Stomach (tissue), 9 donors: ENCODE data around the gene SEMA5A. TPM values are rescaled to one million over a fixed set of nuclear protein-coding genes. Genes with fewer than 3 reads are reported as not detected.

Experiments used
- DNase-seq, 2 donors: peaks; one replicate each; pipeline versions ENCODE4 v3.0.0 to v3.0.0-alpha.2; 2013 to 2019
- H3K27ac ChIP-seq, 5 donors: fragments of 200-600 bp in 4 of 5; sonication (generic) in 4 of 5; one replicate each; pipeline ENCODE4 v1.5.1; 2013 to 2019; ENCODE audit warnings: mild to moderate bottlenecking in 1 of 5, moderate library complexity in 1 of 5
- H3K27me3 ChIP-seq, 3 donors: fragments of 200-600 bp; sonication (generic); one replicate each; pipeline ENCODE4 v1.5.1; 2017 to 2019; ENCODE audit warnings: mixed run types in 1 of 3
- H3K36me3 ChIP-seq, 4 donors: fragments of 200-600 bp; sonication (generic); 1 replicate in 3 of 4; 2 replicates in 1 of 4; pipeline ENCODE4 v1.5.1; 2016 to 2019
- H3K4me1 ChIP-seq, 4 donors: fragments of 200-600 bp; sonication (generic); one replicate each; pipeline ENCODE4 v1.5.1; 2016 to 2019
- H3K4me3 ChIP-seq, 4 donors: fragments of 200-600 bp; sonication (generic) in 3 of 4; one replicate each; pipeline ENCODE4 v1.5.1; 2016 to 2019; ENCODE audit warnings: mild to moderate bottlenecking in 1 of 4
- H3K9me3 ChIP-seq, 4 donors: fragments of 200-600 bp; sonication (generic); one replicate each; pipeline ENCODE4 v1.5.1; 2016 to 2019
- EP300 ChIP-seq: sonication (generic); formaldehyde crosslinking; IDR thresholded peaks from one replicate; pipeline ENCODE4 v1.6.1; 2017; ENCODE audit warnings: antibody characterized with exemption
- POLR2A ChIP-seq, 4 donors: fragments of 450-650 bp; IDR thresholded peaks; one replicate each; pipeline ENCODE4 v1.6.1; 2016; ENCODE audit warnings: antibody characterized with exemption in 4 of 4, control low read depth in 2 of 4, mild to moderate bottlenecking in 1 of 4, moderate library complexity in 1 of 4
- POLR2AphosphoS5 ChIP-seq, 3 donors: sonication (generic); formaldehyde crosslinking; IDR thresholded peaks; one replicate each; pipeline ENCODE4 v1.6.1; 2016; ENCODE audit warnings: antibody characterized with exemption in 3 of 3
- WGBS, 5 donors: extraction: QIAGEN DNeasy Blood & Tissue Kit in 3 of 5; methylation state at CpG; one replicate each; pipeline versions ENCODE4 v1.1.5 to v1.1.7; 2013 to 2018; 5-methylcytosine and 5-hydroxymethylcytosine counted together
- intact Hi-C: fragments of 100-400 bp; cut with DNase I; formaldehyde crosslinking; loops from one replicate; pipeline ENCODE4 v1.15.1; 2023; ENCODE audit warnings: low total_unique reads
- polyA plus RNA-seq, 3 donors: library from polyadenylated mRNA; stranded (reverse); fragments of 200-250 nt; gene quantifications; one replicate each; pipeline ENCODE4 v1.2.3, GENCODE V29; 2013
- total RNA-seq, 5 donors: library from RNA; depleted of rRNA; stranded (reverse); fragments of >200 nt; gene quantifications; one replicate each; pipeline versions ENCODE4 v1.1.0 to v1.2.3, GENCODE V29; 2014 to 2016
- TF ChIP-seq, protein P1 (sequence below), 7 experiments: fragments of 450-650 bp in 4 of 7; fragments of 200-600 bp in 3 of 7; sonication (generic) in 3 of 7; IDR thresholded peaks; one replicate each; pipeline ENCODE4 v1.5.1; 2016 to 2019; ENCODE audit warnings: antibody characterized with exemption in 7 of 7, control low read depth in 2 of 7, mild to moderate bottlenecking in 1 of 7
- donor health status: healthy with polysubstance abuse.
- donor health status: Bipolar disorder and iron deficiency.
- donor health status: healthy.

SEMA5A gene
- total and polyA plus RNA-seq, 8 donors, result 0.62 to 26.4 (median 3.2) TPM

DNA sequence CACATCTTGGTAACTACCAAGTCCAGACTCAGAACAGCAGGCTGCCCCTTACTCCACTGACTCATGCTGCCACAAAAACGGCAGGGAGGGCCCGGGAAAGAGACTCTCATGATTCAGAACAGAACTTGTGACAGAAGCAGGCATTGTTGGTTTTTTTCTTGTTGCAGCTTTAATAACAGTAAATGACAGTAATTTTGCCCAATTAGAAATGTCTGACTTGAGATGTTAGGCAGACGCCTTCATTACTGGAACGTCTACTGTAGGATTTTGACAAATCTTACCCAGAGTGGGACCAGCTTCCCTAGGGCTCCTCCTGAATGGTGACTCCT lies 77.9 kb downstream of the SEMA5A start:
- no peaks in the 10 kb centered on the region for H3K36me3 ChIP-seq
- no peak overlapping the region for H3K4me3 ChIP-seq
- no peaks in the 10 kb centered on the region for H3K4me1 ChIP-seq
- no peaks in the 10 kb centered on the region for H3K9me3 ChIP-seq
- WGBS, 5 donors, result 50 to 74% (median 63%) methylated on average over 4 of the region's 4 CpGs
- TF ChIP-seq EP300, result no peak
- TF ChIP-seq, protein P1, sequence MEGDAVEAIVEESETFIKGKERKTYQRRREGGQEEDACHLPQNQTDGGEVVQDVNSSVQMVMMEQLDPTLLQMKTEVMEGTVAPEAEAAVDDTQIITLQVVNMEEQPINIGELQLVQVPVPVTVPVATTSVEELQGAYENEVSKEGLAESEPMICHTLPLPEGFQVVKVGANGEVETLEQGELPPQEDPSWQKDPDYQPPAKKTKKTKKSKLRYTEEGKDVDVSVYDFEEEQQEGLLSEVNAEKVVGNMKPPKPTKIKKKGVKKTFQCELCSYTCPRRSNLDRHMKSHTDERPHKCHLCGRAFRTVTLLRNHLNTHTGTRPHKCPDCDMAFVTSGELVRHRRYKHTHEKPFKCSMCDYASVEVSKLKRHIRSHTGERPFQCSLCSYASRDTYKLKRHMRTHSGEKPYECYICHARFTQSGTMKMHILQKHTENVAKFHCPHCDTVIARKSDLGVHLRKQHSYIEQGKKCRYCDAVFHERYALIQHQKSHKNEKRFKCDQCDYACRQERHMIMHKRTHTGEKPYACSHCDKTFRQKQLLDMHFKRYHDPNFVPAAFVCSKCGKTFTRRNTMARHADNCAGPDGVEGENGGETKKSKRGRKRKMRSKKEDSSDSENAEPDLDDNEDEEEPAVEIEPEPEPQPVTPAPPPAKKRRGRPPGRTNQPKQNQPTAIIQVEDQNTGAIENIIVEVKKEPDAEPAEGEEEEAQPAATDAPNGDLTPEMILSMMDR (IDR thresholded peaks at IDR 0.05), result no peak
- intact Hi-C loops, result no loop called here
- H3K27ac ChIP-seq, result peak overlapping the region in 1 of 5 donors; percentile 42
- peak in 1 of 2 donors; percentile 51 for DNase-seq
- H3K27me3 ChIP-seq, result no peaks in the 10 kb centered on the region

DNA sequence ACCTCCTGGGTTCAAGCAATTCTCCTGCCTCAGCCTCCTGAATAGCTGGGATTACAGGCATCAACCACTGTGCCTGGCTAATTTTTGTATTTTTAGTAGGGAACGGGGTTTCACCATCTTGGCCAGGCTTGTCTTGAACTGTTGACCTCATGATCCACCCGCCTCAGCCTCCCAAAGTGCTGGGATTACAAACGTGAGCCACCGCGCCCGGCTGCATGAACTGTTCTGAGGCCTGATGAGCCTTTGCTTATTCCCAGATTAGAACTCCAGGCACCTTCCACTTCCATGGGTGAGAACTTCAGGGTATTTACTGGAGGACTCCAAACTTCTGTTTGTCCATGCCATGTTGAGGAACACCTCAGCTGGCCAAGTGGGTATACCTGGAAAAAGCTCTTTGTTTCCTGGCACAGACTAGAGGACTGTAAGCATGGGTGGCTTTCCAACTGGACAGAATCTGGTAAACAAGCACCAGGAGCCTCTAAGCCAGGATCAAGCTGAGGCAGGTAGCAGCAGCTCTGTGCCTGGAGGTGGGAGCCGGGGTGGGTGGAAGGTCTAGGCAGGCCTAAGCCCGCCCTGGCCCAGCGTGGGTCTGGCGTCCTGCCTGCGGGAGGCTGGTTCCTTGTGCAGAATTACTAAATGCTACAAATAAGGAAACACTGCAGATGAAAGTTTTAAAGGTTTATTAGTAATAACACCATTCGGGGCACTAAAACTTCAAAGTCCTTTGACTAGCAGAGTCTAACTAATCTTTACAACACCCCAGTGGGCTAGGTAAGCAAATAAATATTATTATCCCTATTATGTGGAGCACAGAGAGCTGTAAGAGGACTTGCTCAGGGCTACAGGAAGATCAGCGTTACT lies 78.4 kb downstream of the SEMA5A start:
- 71 to 86% (median 84%) methylated on average over 13 of the region's 13 CpGs for WGBS, 5 donors
- TF ChIP-seq POLR2AphosphoS5 (IDR thresholded peaks at IDR 0.05) (no peak), POLR2A (IDR thresholded peaks at IDR 0.05) (no peak), EP300 (no peak)
- TF ChIP-seq, protein P1 (IDR thresholded peaks at IDR 0.05), result no peak
- H3K27ac ChIP-seq, result peak overlapping the region in 1 of 5 donors; percentile 42

DNA sequence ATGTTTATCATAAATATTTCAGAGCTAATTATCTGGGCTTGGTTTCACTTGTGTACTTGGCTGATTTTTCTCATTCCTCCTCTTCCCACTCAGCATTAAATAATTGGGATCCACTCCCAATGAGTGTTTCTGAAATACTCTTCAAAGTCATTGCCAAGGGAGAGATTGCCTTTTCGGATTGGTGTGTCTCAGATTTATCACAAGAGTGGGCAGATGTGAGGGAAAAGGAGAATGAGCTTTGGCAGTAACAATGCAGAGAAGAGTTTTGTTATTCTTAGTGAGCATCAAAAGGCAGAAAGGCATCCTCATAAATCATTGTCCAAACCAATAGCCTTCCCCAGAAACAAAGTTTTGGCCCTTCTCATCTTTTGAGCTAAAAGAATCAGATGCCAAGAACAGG lies 79.2 kb downstream of the SEMA5A start:
- Histone ChIP-seq H3K4me3 (no peak overlapping the region), H3K27me3 (no peaks in the 10 kb centered on the region), H3K9me3 (no peaks in the 10 kb centered on the region), H3K4me1 (no peaks in the 10 kb centered on the region), H3K36me3 (no peaks in the 10 kb centered on the region), H3K27ac (no peak overlapping the region)
- intact Hi-C loops, result no loop called here
- WGBS, 5 donors, result 56 to 68% (median 63%) methylated on average over 1 of the region's 1 CpG
- peak in 1 of 2 donors; percentile 25 for DNase-seq
- TF ChIP-seq POLR2AphosphoS5 (IDR thresholded peaks at IDR 0.05) (no peak), EP300 (no peak), POLR2A (IDR thresholded peaks at IDR 0.05) (no peak)
- TF ChIP-seq, protein P1 (IDR thresholded peaks at IDR 0.05), result no peak

More for the DNA sequence above, 78.4 kb downstream of the SEMA5A start:
- Histone ChIP-seq H3K9me3 (no peaks in the 10 kb centered on the region), H3K27me3 (no peaks in the 10 kb centered on the region), H3K4me1 (no peaks in the 10 kb centered on the region), H3K4me3 (no peak overlapping the region), H3K36me3 (no peaks in the 10 kb centered on the region)
- intact Hi-C loops, result no loop called here
- peak in 1 of 2 donors; percentile 28 for DNase-seq

DNA sequence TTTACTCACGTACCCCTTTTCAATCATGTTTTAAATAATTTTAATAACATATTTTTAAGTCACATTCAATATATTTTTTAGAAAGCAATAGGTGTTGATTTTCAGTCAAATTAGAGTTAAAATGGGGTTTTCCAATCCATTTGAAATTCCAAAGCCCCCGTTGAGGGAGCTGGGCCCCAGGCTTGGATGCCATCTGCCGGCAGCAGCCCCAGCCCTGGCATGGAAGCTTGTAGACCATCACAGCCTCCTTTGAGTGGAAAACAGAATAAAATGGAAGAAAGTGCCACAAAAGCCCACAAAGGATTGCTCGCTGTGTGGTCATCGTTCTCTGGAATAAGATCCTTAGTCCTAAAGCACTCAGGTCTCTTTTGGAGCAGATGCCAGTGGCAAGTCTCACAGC lies 81.4 kb downstream of the SEMA5A start:
- no peak overlapping the region for H3K4me3 ChIP-seq
- no peak for DNase-seq
- TF ChIP-seq, protein P1 (IDR thresholded peaks at IDR 0.05), result no peak
- TF ChIP-seq POLR2AphosphoS5 (IDR thresholded peaks at IDR 0.05), result no peak
- no peak for TF ChIP-seq EP300
- no peak for TF ChIP-seq POLR2A (IDR thresholded peaks at IDR 0.05)
- H3K9me3 ChIP-seq, result peaks cover 0 to under 1% (median under 1%) of the 10 kb centered on the region in 4 donors
- no peaks in the 10 kb centered on the region for H3K36me3 ChIP-seq
- H3K27ac ChIP-seq, result no peak overlapping the region
- WGBS, 5 donors, result 74 to 80% (median 79%) methylated on average over 5 of the region's 5 CpGs
- H3K4me1 ChIP-seq, result no peaks in the 10 kb centered on the region
- intact Hi-C loops, result no loop called here
- no peaks in the 10 kb centered on the region for H3K27me3 ChIP-seq
